ENCODE data around the gene ABCA8.

ABCA8 gene

GRCh38 chr17:68854452-68854851 lies 100.7 kb downstream of the ABCA8 start:
- no peaks in the 10 kb centered on the region for H4K20me1 ChIP-seq (ENCODE audit: control insufficient read depth, insufficient read depth, low read depth, low read length)
- no peak overlapping the region for H3K4me3 ChIP-seq (ENCODE audit: low read length)
- H3K9me2 ChIP-seq (replicated peaks; ENCODE audit: control insufficient read depth, low read length), result no peaks in the 10 kb centered on the region
- H3K4me2 ChIP-seq (ENCODE audit: low read length), result no peak overlapping the region
- no peaks in the 10 kb centered on the region for H3F3A ChIP-seq (ENCODE audit: control insufficient read depth, insufficient read depth)
- TF ChIP-seq CTCF (IDR thresholded peaks at IDR 0.05; ENCODE audit: low read depth, low read length, poor library complexity, severe bottlenecking), result no peak
- no peak for TF ChIP-seq EZH2phosphoT487 (IDR thresholded peaks at IDR 0.05; ENCODE audit: borderline replicate concordance, low read length)
- no peaks in the 10 kb centered on the region for H3K36me3 ChIP-seq (ENCODE audit: control insufficient read depth, low read length)
- H3K9me3 ChIP-seq (ENCODE audit: control insufficient read depth, insufficient read depth, low read length), result no peaks in the 10 kb centered on the region
- no peaks in the 10 kb centered on the region for H3K27me3 ChIP-seq (ENCODE audit: control insufficient read depth, low read length)
- H3K27ac ChIP-seq (ENCODE audit: low read depth, low read length), result no peak overlapping the region
- H3K79me2 ChIP-seq (ENCODE audit: control insufficient read depth, low read length), result no peaks in the 10 kb centered on the region
- H3K4me1 ChIP-seq (ENCODE audit: control insufficient read depth, low read length), result no peaks in the 10 kb centered on the region

- H3F3A ChIP-seq (ENCODE audit: control insufficient read depth, insufficient read depth), result no peaks in the 10 kb centered on the region
- H3K79me2 ChIP-seq (ENCODE audit: control insufficient read depth, low read length), result no peaks in the 10 kb centered on the region
- H3K27ac ChIP-seq (ENCODE audit: low read depth, low read length), result no peak overlapping the region
- no peaks in the 10 kb centered on the region for H3K4me1 ChIP-seq (ENCODE audit: control insufficient read depth, low read length)
- TF ChIP-seq EZH2phosphoT487 (IDR thresholded peaks at IDR 0.05; ENCODE audit: borderline replicate concordance, low read length) (no peak), CTCF (IDR thresholded peaks at IDR 0.05; ENCODE audit: low read depth, low read length, poor library complexity, severe bottlenecking) (no peak)
- H3K27me3 ChIP-seq (ENCODE audit: control insufficient read depth, low read length), result no peaks in the 10 kb centered on the region
- H3K9me2 ChIP-seq (replicated peaks; ENCODE audit: control insufficient read depth, low read length), result no peaks in the 10 kb centered on the region
- H3K4me2 ChIP-seq (ENCODE audit: low read length), result no peak overlapping the region
- H3K4me3 ChIP-seq (ENCODE audit: low read length), result no peak overlapping the region
- no peaks in the 10 kb centered on the region for H4K20me1 ChIP-seq (ENCODE audit: control insufficient read depth, insufficient read depth, low read depth, low read length)
- H3K36me3 ChIP-seq (ENCODE audit: control insufficient read depth, low read length), result no peaks in the 10 kb centered on the region
- no peaks in the 10 kb centered on the region for H3K9me3 ChIP-seq (ENCODE audit: control insufficient read depth, insufficient read depth, low read length)
Measured at GRCh38 chr17:68853439-68853838, 101.8 kb downstream of the ABCA8 start.

GRCh38 chr17:68853036-68853435 lies 102.2 kb downstream of the ABCA8 start:
- Histone ChIP-seq H3K27ac (ENCODE audit: low read depth, low read length) (no peak overlapping the region), H3K4me3 (ENCODE audit: low read length) (no peak overlapping the region), H3K9me2 (replicated peaks; ENCODE audit: control insufficient read depth, low read length) (no peaks in the 10 kb centered on the region), H3K79me2 (ENCODE audit: control insufficient read depth, low read length) (no peaks in the 10 kb centered on the region), H3K36me3 (ENCODE audit: control insufficient read depth, low read length) (no peaks in the 10 kb centered on the region), H3K27me3 (ENCODE audit: control insufficient read depth, low read length) (no peaks in the 10 kb centered on the region), H3K9me3 (ENCODE audit: control insufficient read depth, insufficient read depth, low read length) (no peaks in the 10 kb centered on the region), H4K20me1 (ENCODE audit: control insufficient read depth, insufficient read depth, low read depth, low read length) (no peaks in the 10 kb centered on the region), H3K4me1 (ENCODE audit: control insufficient read depth, low read length) (no peaks in the 10 kb centered on the region), H3K4me2 (ENCODE audit: low read length) (no peak overlapping the region), H3F3A (ENCODE audit: control insufficient read depth, insufficient read depth) (no peaks in the 10 kb centered on the region)
- TF ChIP-seq CTCF (IDR thresholded peaks at IDR 0.05; ENCODE audit: low read depth, low read length, poor library complexity, severe bottlenecking), result no peak
- TF ChIP-seq EZH2phosphoT487 (IDR thresholded peaks at IDR 0.05; ENCODE audit: borderline replicate concordance, low read length), result no peak

GRCh38 chr17:68851890-68852289 lies 103.3 kb downstream of the ABCA8 start:
- no peak overlapping the region for H3K27ac ChIP-seq (ENCODE audit: low read depth, low read length)
- no peaks in the 10 kb centered on the region for H3K4me1 ChIP-seq (ENCODE audit: control insufficient read depth, low read length)
- H3K4me2 ChIP-seq (ENCODE audit: low read length), result no peak overlapping the region
- H3F3A ChIP-seq (ENCODE audit: control insufficient read depth, insufficient read depth), result no peaks in the 10 kb centered on the region
- H3K36me3 ChIP-seq (ENCODE audit: control insufficient read depth, low read length), result no peaks in the 10 kb centered on the region
- no peaks in the 10 kb centered on the region for H3K27me3 ChIP-seq (ENCODE audit: control insufficient read depth, low read length)
- H3K9me3 ChIP-seq (ENCODE audit: control insufficient read depth, insufficient read depth, low read length), result no peaks in the 10 kb centered on the region
- no peak overlapping the region for H3K4me3 ChIP-seq (ENCODE audit: low read length)
- H3K79me2 ChIP-seq (ENCODE audit: control insufficient read depth, low read length), result no peaks in the 10 kb centered on the region
- no peaks in the 10 kb centered on the region for H3K9me2 ChIP-seq (replicated peaks; ENCODE audit: control insufficient read depth, low read length)
- no peaks in the 10 kb centered on the region for H4K20me1 ChIP-seq (ENCODE audit: control insufficient read depth, insufficient read depth, low read depth, low read length)
- TF ChIP-seq CTCF (IDR thresholded peaks at IDR 0.05; ENCODE audit: low read depth, low read length, poor library complexity, severe bottlenecking) (no peak), EZH2phosphoT487 (IDR thresholded peaks at IDR 0.05; ENCODE audit: borderline replicate concordance, low read length) (no peak)
